Measurements from ENCODE around the gene FZR1.
"Not testable (repeated sequence)": the region's sequence is repeated elsewhere in the genome, so short reads cannot be mapped to it uniquely, and the experiment has no call there.

The FZR1 gene

DNA sequence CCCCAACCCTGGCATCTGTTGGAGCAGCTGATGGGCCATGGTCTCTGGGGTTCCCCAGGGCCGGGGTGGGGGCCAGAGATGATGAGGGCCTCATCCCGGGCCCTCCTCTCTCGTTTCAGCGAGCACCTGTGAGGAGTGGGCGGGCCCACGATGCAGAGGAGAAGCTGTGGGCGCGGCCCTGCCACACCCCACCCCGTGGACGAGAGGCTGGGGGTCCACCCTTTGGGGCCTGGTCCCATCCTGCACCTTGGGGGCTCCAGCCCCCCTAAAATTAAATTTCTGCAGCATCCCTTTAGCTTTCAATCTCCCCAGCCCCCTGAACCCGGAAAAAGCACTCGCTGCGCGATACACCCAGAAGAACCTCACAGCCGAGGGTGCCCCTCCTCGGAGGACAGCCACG lies 72.3 kb downstream of the FZR1 start:
- Histone ChIP-seq H3K4me3 (ENCODE audit: low read length in 2 of 2) (no peak overlapping the region), H3K4me2 (ENCODE audit: insufficient read depth, low read length, poor library complexity, severe bottlenecking) (no peak overlapping the region), H4K8ac (ENCODE audit: low read depth, low read length) (no peak overlapping the region), H2BK15ac (ENCODE audit: low read length) (no peak overlapping the region), H3K18ac (ENCODE audit: low read length) (no peak overlapping the region), H4K91ac (ENCODE audit: low read depth, low read length, poor library complexity) (no peak overlapping the region), H2BK120ac (ENCODE audit: low read depth, low read length) (no peak overlapping the region), H3K9ac (ENCODE audit: low read depth, low read length, poor library complexity) (no peak overlapping the region), H3K14ac (ENCODE audit: low read length) (no peak overlapping the region), H2BK5ac (ENCODE audit: low read length) (no peak overlapping the region), H3K27ac (replicated peaks; ENCODE audit: low read length) (no peak overlapping the region), H2BK12ac (ENCODE audit: low read length) (no peak overlapping the region), H3K4me1 (ENCODE audit: control insufficient read depth in 2 of 2, insufficient read depth in 1 of 2, low read depth in 1 of 2, low read length in 2 of 2) (peaks cover 0 to 14% of the 10 kb centered on the region in 2 donors), H2AFZ (ENCODE audit: low read length) (no peak overlapping the region), H3K4ac (ENCODE audit: low read length) (no peak overlapping the region), H3K27me3 (ENCODE audit: control insufficient read depth in 3 of 3, insufficient read depth in 3 of 3, low read depth in 1 of 3, low read length in 3 of 3) (peaks cover 0 to 29% (median under 1%) of the 10 kb centered on the region in 3 experiments), H3K79me1 (ENCODE audit: low read depth, low read length) (no peaks in the 10 kb centered on the region), H2AK5ac (ENCODE audit: low read depth, low read length) (no peak overlapping the region), H3K36me3 (replicated peaks in 1 of 2; ENCODE audit: control insufficient read depth in 2 of 2, insufficient read depth in 2 of 2, low read length in 2 of 2) (peaks cover 9 to 19% of the 10 kb centered on the region in 2 donors), H3K9me3 (replicated peaks in 1 of 2; ENCODE audit: control insufficient read depth in 2 of 2, insufficient read depth in 1 of 2, low read depth in 1 of 2, low read length in 2 of 2) (no peaks in the 10 kb centered on the region), H3K23ac (ENCODE audit: low read depth, low read length, poor library complexity) (no peak overlapping the region)
- WGBS, 2 donors (ENCODE audit: extremely low coverage in 2 of 2, insufficient read length in 2 of 2, insufficient replicate concordance in 1 of 2), result no CpG with 5 or more reads among the region's 17 CpGs
- DNase-seq (ENCODE audit: low spot score), result no peak

DNA sequence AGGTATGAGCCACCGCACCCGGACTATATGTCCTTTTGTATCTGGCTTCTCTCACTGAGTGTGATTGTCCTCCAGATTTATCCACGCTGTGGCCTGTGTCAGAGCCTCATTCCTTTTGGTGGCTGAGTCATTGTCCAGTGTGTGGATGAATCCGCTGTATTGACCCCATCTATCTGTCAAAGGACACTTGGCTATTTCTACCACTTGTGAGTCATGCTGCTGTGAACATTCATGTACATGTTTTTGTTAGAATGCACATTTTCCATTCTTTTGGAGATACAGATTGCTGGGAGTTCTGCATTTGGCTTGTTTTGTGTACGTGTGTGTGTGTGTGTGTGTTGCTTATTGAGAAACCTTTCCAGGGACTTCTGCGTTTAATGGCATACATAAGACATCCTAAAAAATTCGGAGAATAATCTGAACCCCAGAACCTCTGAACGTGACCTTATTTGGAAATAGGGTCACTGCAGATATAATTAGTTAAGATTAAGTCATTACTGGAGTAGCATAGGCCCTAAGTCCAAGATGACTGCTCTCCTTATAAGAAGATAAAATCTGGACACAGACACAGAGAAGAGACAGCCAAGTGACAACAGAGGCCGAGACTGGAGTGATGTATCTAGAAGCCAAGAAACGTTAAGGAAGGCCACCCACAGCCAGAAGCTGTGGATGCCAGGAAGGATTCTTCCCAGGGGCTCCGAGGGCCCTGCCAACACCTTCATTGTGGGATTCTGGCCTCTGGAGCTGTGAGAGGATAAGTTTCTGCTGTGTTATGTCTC lies 74.2 kb downstream of the FZR1 start:
- no peak overlapping the region for H3K18ac ChIP-seq (ENCODE audit: low read length)
- no peak overlapping the region for H4K8ac ChIP-seq (ENCODE audit: low read depth, low read length)
- H2BK5ac ChIP-seq (ENCODE audit: low read length), result no peak overlapping the region
- no peaks in the 10 kb centered on the region for H3K79me1 ChIP-seq (ENCODE audit: low read depth, low read length)
- peaks cover 0 to 35% (median 11%) of the 10 kb centered on the region in 3 experiments for H3K27me3 ChIP-seq (ENCODE audit: control insufficient read depth in 3 of 3, insufficient read depth in 3 of 3, low read depth in 1 of 3, low read length in 3 of 3)
- no peaks in the 10 kb centered on the region for H3K9me3 ChIP-seq (replicated peaks in 1 of 2; ENCODE audit: control insufficient read depth in 2 of 2, insufficient read depth in 1 of 2, low read depth in 1 of 2, low read length in 2 of 2)
- no peak overlapping the region for H3K23ac ChIP-seq (ENCODE audit: low read depth, low read length, poor library complexity)
- no peak for DNase-seq (ENCODE audit: low spot score)
- H3K9ac ChIP-seq (ENCODE audit: low read depth, low read length, poor library complexity), result no peak overlapping the region
- H4K91ac ChIP-seq (ENCODE audit: low read depth, low read length, poor library complexity), result no peak overlapping the region
- peaks cover 2 to 13% of the 10 kb centered on the region in 2 donors for H3K36me3 ChIP-seq (replicated peaks in 1 of 2; ENCODE audit: control insufficient read depth in 2 of 2, insufficient read depth in 2 of 2, low read length in 2 of 2)
- no peak overlapping the region for H2AK5ac ChIP-seq (ENCODE audit: low read depth, low read length)
- peaks cover 0 to 11% of the 10 kb centered on the region in 2 donors for H3K4me1 ChIP-seq (ENCODE audit: control insufficient read depth in 2 of 2, insufficient read depth in 1 of 2, low read depth in 1 of 2, low read length in 2 of 2)
- H2BK120ac ChIP-seq (ENCODE audit: low read depth, low read length), result no peak overlapping the region
- no peak overlapping the region for H3K4me2 ChIP-seq (ENCODE audit: insufficient read depth, low read length, poor library complexity, severe bottlenecking)
- H3K14ac ChIP-seq (ENCODE audit: low read length), result no peak overlapping the region
- H2AFZ ChIP-seq (ENCODE audit: low read length), result no peak overlapping the region
- H2BK12ac ChIP-seq (ENCODE audit: low read length), result no peak overlapping the region
- H3K27ac ChIP-seq (replicated peaks; ENCODE audit: low read length), result no peak overlapping the region
- H3K4me3 ChIP-seq (ENCODE audit: low read length in 2 of 2), result no peak overlapping the region
- H3K4ac ChIP-seq (ENCODE audit: low read length), result no peak overlapping the region
- WGBS, 2 donors (ENCODE audit: extremely low coverage in 2 of 2, insufficient read length in 2 of 2, insufficient replicate concordance in 1 of 2), result no CpG with 5 or more reads among the region's 11 CpGs
- H2BK15ac ChIP-seq (ENCODE audit: low read length), result no peak overlapping the region

DNA sequence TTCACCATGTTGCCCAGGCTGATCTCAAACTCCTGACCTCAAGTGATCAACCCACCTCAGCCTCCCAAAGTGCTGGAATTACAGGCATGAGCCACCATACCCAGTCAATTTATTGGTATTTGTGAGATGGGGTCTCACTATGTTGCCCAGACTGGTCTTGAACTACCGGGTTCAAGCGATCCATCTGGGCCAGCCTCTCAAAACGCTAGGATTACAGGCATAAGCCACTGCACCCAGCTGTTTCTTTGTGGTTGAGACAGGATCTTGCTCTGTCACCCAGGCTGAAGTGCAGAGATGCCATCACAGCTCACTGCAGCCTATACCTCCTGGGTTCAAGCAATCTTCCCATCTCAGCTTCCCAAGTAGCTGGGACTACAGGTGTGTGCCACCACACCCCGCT lies 75.7 kb downstream of the FZR1 start:
- not testable (repeated sequence) for H3K27ac ChIP-seq (replicated peaks; ENCODE audit: low read length)
- peaks cover 8 to 41% (median 22%) of the 10 kb centered on the region in 3 experiments for H3K27me3 ChIP-seq (ENCODE audit: control insufficient read depth in 3 of 3, insufficient read depth in 3 of 3, low read depth in 1 of 3, low read length in 3 of 3)

DNA sequence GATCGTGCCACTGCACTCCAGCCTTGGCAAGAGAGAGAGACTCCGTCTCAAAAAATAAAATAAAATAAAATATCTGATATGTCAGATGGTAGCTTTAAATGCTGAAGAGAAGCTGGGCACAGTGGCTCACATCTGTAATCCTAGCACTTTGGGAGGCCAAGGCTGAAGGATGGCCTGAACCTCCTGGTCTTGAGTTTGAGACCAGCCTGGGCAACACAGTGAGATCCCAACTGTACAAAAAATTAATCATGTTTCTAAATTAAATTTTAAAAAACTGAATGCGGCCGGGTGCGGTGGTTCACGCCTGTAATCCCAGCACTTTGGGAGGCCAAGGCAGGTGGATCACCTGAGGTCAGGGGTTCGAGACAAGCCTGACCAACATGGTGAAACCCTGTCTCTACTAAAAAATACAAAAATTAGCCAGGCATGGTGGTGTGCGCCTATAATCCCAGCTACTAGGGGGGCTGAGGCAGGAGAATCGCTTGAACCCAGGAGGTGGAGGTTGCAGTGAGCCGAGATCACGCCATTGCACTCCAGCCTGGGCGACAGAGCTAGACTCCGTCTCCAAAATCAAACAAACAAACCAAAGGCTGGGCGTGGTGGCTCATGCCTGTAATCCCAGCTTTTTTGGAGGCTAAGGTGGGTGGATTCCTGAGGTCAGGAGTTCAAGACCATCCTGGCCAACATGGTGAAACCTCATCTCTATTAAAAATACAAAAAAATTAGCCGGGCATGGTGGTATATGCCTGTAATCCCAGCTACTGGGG lies 78.1 kb downstream of the FZR1 start:
- H3K9me3 ChIP-seq (replicated peaks in 1 of 2; ENCODE audit: control insufficient read depth in 2 of 2, insufficient read depth in 1 of 2, low read depth in 1 of 2, low read length in 2 of 2); H4K8ac ChIP-seq (ENCODE audit: low read depth, low read length); H3K4me2 ChIP-seq (ENCODE audit: insufficient read depth, low read length, poor library complexity, severe bottlenecking); H2BK120ac ChIP-seq (ENCODE audit: low read depth, low read length); H3K4me3 ChIP-seq (ENCODE audit: low read length in 2 of 2); H4K91ac ChIP-seq (ENCODE audit: low read depth, low read length, poor library complexity); H2BK15ac ChIP-seq (ENCODE audit: low read length); H3K79me1 ChIP-seq (ENCODE audit: low read depth, low read length); H2BK5ac ChIP-seq (ENCODE audit: low read length); H3K4ac ChIP-seq (ENCODE audit: low read length); H3K36me3 ChIP-seq (replicated peaks in 1 of 2; ENCODE audit: control insufficient read depth in 2 of 2, insufficient read depth in 2 of 2, low read length in 2 of 2); H3K9ac ChIP-seq (ENCODE audit: low read depth, low read length, poor library complexity); H3K14ac ChIP-seq (ENCODE audit: low read length); H3K4me1 ChIP-seq (ENCODE audit: control insufficient read depth in 2 of 2, insufficient read depth in 1 of 2, low read depth in 1 of 2, low read length in 2 of 2); H2BK12ac ChIP-seq (ENCODE audit: low read length); H2AFZ ChIP-seq (ENCODE audit: low read length); H3K18ac ChIP-seq (ENCODE audit: low read length); H2AK5ac ChIP-seq (ENCODE audit: low read depth, low read length); DNase-seq (ENCODE audit: low spot score); H3K23ac ChIP-seq (ENCODE audit: low read depth, low read length, poor library complexity); H3K27ac ChIP-seq (replicated peaks; ENCODE audit: low read length): not testable (repeated sequence)
- WGBS, 2 donors (ENCODE audit: extremely low coverage in 2 of 2, insufficient read length in 2 of 2, insufficient replicate concordance in 1 of 2), result no CpG with 5 or more reads among the region's 15 CpGs
- H3K27me3 ChIP-seq (ENCODE audit: control insufficient read depth in 3 of 3, insufficient read depth in 3 of 3, low read depth in 1 of 3, low read length in 3 of 3), result peaks cover 8 to 28% (median 23%) of the 10 kb centered on the region in 3 experiments

More for the DNA sequence above, 75.7 kb downstream of the FZR1 start:
- not testable (repeated sequence) for DNase-seq (ENCODE audit: low spot score); H3K4me2 ChIP-seq (ENCODE audit: insufficient read depth, low read length, poor library complexity, severe bottlenecking); H3K9ac ChIP-seq (ENCODE audit: low read depth, low read length, poor library complexity); H4K8ac ChIP-seq (ENCODE audit: low read depth, low read length); H2AK5ac ChIP-seq (ENCODE audit: low read depth, low read length); H2BK15ac ChIP-seq (ENCODE audit: low read length); H3K9me3 ChIP-seq (replicated peaks in 1 of 2; ENCODE audit: control insufficient read depth in 2 of 2, insufficient read depth in 1 of 2, low read depth in 1 of 2, low read length in 2 of 2); H3K4me1 ChIP-seq (ENCODE audit: control insufficient read depth in 2 of 2, insufficient read depth in 1 of 2, low read depth in 1 of 2, low read length in 2 of 2); H3K23ac ChIP-seq (ENCODE audit: low read depth, low read length, poor library complexity); H4K91ac ChIP-seq (ENCODE audit: low read depth, low read length, poor library complexity); H3K4me3 ChIP-seq (ENCODE audit: low read length in 2 of 2); H2BK5ac ChIP-seq (ENCODE audit: low read length); H2AFZ ChIP-seq (ENCODE audit: low read length); H3K36me3 ChIP-seq (replicated peaks in 1 of 2; ENCODE audit: control insufficient read depth in 2 of 2, insufficient read depth in 2 of 2, low read length in 2 of 2); H2BK120ac ChIP-seq (ENCODE audit: low read depth, low read length); H3K4ac ChIP-seq (ENCODE audit: low read length); H3K79me1 ChIP-seq (ENCODE audit: low read depth, low read length); H3K18ac ChIP-seq (ENCODE audit: low read length); H3K14ac ChIP-seq (ENCODE audit: low read length); H2BK12ac ChIP-seq (ENCODE audit: low read length)
- no CpG with 5 or more reads among the region's 4 CpGs for whole genome bisulfite sequencing, 2 donors (ENCODE audit: extremely low coverage in 2 of 2, insufficient read length in 2 of 2, insufficient replicate concordance in 1 of 2)
